Stimulated activated CD4-positive, alpha-beta T cell treated with anti-CD3 and anti-CD28 coated beads, Interleukin-2, amount 100 ng/mL, for 24 hours (primary cell): ENCODE data around the gene BICC1.

Experiments
- DNase-seq, 2 donors: peaks; one replicate each; pipeline ENCODE4 v3.0.0-alpha.2; 2020

The BICC1 gene

GRCh38 chr10:58785354-58785753 lies 272.7 kb downstream of the BICC1 start:
- DNase-seq: no peak

- no peak for DNase-seq
These were observed 278.5 kb downstream of the BICC1 start for GRCh38 chr10:58791137-58791536.

GRCh38 chr10:58795560-58795959 lies 282.9 kb downstream of the BICC1 start:
- no peak for DNase-seq

- no peak for DNase-seq
These were observed 283.6 kb downstream of the BICC1 start for GRCh38 chr10:58796242-58796641.

- no peak for DNase-seq
These were observed 284.2 kb downstream of the BICC1 start for GRCh38 chr10:58796824-58797223.

GRCh38 chr10:58797356-58797755 lies 284.7 kb downstream of the BICC1 start:
- DNase-seq: no peak

- no peak for DNase-seq
These were observed 289.4 kb downstream of the BICC1 start for GRCh38 chr10:58802047-58802446.

GRCh38 chr10:58806323-58806722 lies 293.7 kb downstream of the BICC1 start:
- no peak for DNase-seq

- no peak for DNase-seq
These were observed 294.4 kb downstream of the BICC1 start for GRCh38 chr10:58806970-58807628.

- DNase-seq: no peak
These were observed 295.0 kb downstream of the BICC1 start for GRCh38 chr10:58807629-58808022.

- no peak for DNase-seq
These were observed 298.1 kb downstream of the BICC1 start for GRCh38 chr10:58810751-58811150.

GRCh38 chr10:58813573-58813972 lies 300.9 kb downstream of the BICC1 start:
- no peak for DNase-seq

GRCh38 chr10:58817201-58817846 lies 304.7 kb downstream of the BICC1 start:
- DNase-seq: no peak

GRCh38 chr10:58818900-58819299 lies 306.2 kb downstream of the BICC1 start:
- no peak for DNase-seq

- no peak for DNase-seq
These were observed 307.7 kb downstream of the BICC1 start for GRCh38 chr10:58820386-58820785.

- DNase-seq: no peak
These were observed 308.4 kb downstream of the BICC1 start for GRCh38 chr10:58820861-58821751.

GRCh38 chr10:58821752-58822056 lies 309.0 kb downstream of the BICC1 start:
- DNase-seq: no peak

GRCh38 chr10:58823983-58824382 lies 311.3 kb downstream of the BICC1 start:
- no peak for DNase-seq

GRCh38 chr10:58824396-58824795 lies 311.7 kb downstream of the BICC1 start:
- DNase-seq: no peak

GRCh38 chr10:58826694-58827093 lies 314.0 kb downstream of the BICC1 start:
- DNase-seq: no peak

GRCh38 chr10:58827381-58827780 lies 314.7 kb downstream of the BICC1 start:
- DNase-seq: no peak

GRCh38 chr10:58829839-58830238 lies 317.2 kb downstream of the BICC1 start:
- no peak for DNase-seq

GRCh38 chr10:58830697-58831096 lies 318.0 kb downstream of the BICC1 start:
- no peak for DNase-seq
